C4-2B (cell line): Measurements from ENCODE around the gene WDR49.

Experiments
- ZFX ChIP-seq: fragments of 450-650 bp; IDR thresholded peaks from 2 replicates; pipeline ENCODE4 v1.6.1; 2017
- TF ChIP-seq, protein P1 (sequence below): fragments of 450-650 bp; conservative IDR thresholded peaks from 2 replicates; pipeline ENCODE4 v1.5.1; 2017; ENCODE audit warnings: mild to moderate bottlenecking

DNA sequence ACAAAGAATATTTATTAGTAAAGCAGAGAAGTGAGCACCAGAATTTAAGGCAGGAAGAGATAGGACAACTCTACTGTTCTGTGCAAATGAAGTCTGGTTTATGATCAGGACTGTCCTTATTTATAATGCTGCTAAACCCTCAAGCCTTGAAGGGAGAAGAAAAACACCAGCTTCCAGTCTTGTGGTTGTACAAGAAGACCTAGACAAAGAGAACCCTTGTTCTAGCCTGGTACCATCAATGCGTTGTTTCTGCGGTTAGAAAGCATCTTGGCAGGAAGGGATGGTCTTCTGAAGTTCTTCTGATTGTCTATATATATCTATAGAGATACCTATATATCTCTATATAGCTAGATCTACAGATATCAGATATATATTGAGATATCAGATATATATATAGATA lies 47.2 kb upstream of the WDR49 start:
- no peak for TF ChIP-seq ZFX
- TF ChIP-seq, protein P1, sequence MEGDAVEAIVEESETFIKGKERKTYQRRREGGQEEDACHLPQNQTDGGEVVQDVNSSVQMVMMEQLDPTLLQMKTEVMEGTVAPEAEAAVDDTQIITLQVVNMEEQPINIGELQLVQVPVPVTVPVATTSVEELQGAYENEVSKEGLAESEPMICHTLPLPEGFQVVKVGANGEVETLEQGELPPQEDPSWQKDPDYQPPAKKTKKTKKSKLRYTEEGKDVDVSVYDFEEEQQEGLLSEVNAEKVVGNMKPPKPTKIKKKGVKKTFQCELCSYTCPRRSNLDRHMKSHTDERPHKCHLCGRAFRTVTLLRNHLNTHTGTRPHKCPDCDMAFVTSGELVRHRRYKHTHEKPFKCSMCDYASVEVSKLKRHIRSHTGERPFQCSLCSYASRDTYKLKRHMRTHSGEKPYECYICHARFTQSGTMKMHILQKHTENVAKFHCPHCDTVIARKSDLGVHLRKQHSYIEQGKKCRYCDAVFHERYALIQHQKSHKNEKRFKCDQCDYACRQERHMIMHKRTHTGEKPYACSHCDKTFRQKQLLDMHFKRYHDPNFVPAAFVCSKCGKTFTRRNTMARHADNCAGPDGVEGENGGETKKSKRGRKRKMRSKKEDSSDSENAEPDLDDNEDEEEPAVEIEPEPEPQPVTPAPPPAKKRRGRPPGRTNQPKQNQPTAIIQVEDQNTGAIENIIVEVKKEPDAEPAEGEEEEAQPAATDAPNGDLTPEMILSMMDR, result no peak
